ENCODE results near the gene KNL1. TPM values are rescaled to one million over a fixed set of nuclear protein-coding genes. Genes with fewer than 3 reads are reported as not detected.
"Not testable (repeated sequence)": the region's sequence is repeated elsewhere in the genome, so short reads cannot be mapped to it uniquely, and the experiment has no call there.

Gene KNL1
- 24.8 and 25.2 TPM in 2 replicates for total RNA-seq (2014; rRNA removed; shearing (Covaris generic))
- polyA plus RNA-seq (2014; cell fraction: nucleus; rRNA removed), result 20.4 and 56.0 TPM in 2 replicates

GRCh38 chr15:40593588-40594428 is at the start of gene KNL1:
Gene KNL1, plus strand, starts transcription at chr15:40594249. Its CDS starts 8,683 bp downstream, at chr15:40602932.
- DNase-seq (ENCODE audit: extremely low read depth, low read depth), result peak; percentile 93

- DNase-seq (ENCODE audit: extremely low read depth, low read depth), result no peak
Measured at GRCh38 chr15:40545457-40545856, 48.6 kb upstream of the KNL1 start.

GRCh38 chr15:40548610-40549009 is 45.4 kb upstream of the KNL1 start:
- DNase-seq (ENCODE audit: extremely low read depth, low read depth), result no peak

- no peak for DNase-seq (ENCODE audit: extremely low read depth, low read depth)
Measured at GRCh38 chr15:40549894-40550293, 44.2 kb upstream of the KNL1 start.

DNA sequence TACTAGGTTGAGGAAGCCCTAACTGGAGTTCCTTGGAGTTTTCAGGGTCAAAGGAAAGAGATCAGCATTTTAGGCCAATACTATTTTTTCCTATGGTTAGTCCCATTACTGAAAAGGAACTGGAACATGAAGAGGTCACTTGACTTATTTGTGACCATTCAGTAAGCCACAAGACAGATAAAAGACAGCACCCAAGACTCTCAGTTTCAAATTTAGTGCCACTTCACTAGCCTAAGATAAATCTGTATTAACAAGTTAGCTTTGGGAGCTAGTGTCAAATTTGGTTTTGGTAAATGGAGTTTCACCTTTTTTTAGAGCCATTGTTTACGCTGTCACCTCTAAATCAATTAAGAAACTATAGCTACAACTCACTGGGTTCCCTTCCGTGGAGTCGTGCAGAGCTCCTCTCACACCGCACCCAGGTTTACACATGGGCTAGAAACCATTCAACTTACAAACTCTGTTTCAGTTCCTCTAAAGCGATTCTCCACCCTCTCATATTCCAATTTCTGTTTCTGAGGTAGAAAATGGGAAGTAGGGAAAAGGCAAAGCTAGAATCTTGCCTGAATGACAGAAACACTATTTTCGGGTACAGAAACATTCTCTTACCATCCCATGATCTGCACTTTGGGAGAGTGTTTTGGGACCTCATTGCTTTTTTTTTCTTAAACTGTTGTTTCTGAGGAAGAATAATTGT is 43.6 kb upstream of the KNL1 start:
- DNase-seq (ENCODE audit: extremely low read depth, low read depth), result no peak

DNA sequence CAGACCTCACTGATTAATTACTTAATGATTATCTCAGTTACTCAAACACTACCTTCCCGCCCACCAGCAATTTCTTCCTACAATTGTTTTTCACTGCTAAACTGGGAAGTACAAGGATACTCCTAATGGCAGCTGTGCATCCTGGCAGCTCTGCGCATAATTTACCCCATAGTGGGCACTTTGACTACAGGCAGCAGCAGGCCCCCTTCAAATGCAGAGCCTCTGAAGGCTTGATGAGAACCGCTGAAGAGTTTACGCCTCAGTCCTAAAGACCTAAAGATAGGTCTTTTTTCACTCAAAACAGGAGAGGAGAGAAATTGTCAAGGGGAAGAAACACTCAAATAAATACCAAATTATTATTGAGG is 39.9 kb upstream of the KNL1 start:
- no peak for DNase-seq (ENCODE audit: extremely low read depth, low read depth)

DNA sequence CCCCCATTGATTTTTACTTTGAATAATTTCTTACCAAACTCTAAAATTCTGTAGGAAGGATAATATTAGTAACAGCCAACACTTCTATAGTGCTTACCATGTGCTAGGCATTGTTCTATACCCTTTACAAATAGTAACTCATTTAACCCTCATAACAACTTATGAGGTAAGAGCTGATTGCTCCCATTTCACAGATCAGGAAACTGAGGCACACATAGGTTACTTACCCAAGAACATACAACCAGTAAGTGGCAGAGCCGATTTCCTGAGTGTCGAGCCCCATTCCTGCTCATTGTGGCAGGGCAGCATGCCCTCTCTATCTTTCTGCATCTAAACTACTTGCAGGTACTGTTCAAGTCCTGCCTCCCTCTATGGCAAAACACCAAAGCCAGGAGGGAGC is 38.2 kb upstream of the KNL1 start:
- no peak for DNase-seq (ENCODE audit: extremely low read depth, low read depth)

DNA sequence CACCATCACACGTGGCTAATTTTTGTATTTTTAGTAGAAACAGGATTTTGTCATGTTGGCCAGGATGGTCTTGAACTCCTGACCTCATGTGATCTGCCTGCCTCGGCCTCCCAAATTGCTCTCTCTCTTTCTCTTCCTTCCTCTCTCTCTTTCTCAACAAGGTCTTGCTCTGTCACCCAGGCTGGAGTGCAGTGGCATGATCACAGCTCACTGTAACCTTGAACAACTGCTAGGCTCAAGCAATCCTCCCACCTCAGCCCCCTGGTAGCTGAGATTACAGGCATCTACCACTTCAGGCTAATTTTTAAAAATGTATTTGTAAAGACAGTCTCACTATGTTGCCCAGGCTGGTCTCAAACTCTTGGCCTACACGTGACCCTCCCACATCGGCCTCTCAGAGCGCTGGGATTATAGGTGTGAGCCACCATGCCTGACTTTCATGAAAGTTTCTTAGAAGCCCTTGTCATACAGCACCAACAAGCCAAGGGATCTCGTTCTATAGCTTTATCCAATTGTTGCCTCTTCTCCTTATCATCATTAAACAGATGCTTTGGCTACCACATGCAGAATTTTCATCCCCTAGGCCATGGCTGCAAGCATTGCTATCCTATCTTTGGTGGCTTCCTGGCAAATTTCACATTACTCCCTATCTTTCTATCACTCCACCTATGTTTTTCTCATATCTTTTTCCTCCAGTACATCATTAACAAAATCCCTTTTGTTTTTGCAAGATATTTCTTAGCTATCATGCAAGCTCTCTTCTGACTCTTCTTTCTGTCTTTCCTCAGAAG is 34.9 kb upstream of the KNL1 start:
- DNase-seq (ENCODE audit: extremely low read depth, low read depth), result no peak

DNA sequence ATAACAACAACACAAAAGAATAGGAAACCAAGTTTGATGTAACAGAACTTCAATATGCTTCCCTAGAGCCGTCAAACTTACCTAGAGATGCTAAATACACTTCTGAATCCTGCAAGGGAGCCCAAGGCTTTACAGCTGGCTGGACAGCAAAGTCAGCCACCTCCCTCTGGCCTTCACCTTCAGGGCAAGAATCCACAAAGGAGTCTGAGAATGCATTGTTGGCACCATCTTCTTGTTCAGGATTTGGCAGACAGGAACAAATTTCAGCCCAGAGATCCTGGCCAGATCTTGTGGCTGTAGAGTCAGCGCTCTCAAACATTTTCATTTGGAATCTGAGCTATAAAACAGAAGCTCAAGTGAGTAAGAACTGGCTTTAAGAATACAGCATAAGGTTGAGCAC is 31.4 kb upstream of the KNL1 start:
- no peak for DNase-seq (ENCODE audit: extremely low read depth, low read depth)

DNA sequence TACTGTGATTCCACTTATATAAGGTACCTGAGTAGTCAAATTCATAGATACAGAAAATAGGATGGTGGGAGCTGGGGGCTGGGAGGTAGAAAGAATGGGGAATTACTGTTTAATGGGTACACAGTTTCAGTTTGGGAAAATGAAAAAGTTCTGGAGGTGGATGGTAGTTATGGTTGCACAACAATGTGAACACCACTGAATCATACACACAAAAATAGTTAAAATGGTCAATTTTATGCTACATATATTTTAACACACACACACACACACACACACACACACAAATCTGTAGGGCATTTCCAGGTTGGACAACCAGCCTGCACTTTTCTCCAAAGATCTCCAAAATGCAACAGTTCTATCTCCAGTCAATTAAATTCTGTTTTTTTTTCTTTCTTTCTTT is 30.6 kb upstream of the KNL1 start:
- DNase-seq (ENCODE audit: extremely low read depth, low read depth), result no peak

DNA sequence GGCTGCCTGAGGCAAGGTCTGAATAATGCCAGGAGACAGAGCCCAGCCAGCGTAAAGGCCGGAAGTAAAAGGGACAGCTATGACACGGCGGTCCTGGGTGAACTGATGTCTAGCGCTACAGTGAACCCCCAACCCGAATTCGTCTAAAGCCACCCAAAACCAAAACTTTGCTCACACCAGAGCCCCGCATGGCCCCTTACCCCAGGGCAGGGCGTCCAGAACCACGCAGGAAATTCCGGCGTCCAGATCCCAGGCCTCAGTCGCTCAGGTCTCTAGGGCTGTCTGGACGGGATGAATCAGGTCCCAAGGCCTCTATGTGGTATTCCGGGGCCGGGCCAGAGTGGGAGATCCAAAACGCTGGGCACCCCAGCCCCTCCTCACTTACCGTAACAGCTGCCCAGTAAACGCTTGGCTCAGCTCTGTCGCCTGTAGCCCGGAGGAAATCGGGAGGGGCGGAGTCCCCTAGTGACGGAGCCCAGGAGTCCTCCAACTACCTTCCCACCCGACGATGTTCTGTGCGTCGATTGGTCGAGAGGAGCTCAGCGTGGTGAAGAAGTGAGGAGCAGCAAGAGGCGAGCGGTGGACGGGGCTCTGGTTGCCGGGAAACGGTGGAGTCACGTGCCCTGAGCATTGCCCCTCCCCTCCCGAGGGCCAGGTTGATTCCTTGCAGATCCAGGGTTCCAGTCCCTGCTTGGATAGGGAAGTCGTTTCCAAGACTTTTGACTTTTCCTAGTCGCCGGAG is 29.3 kb upstream of the KNL1 start, which contains the start of gene CCDC32:
TSS of gene CCDC32 (minus strand) at position 452 of the 742 bp plus-strand sequence. CDS start 2,027 bp downstream, outside the sequence.
- peak; percentile 99 for DNase-seq (ENCODE audit: extremely low read depth, low read depth)

GRCh38 chr15:40565333-40566238 is 28.5 kb upstream of the KNL1 start:
- no peak for DNase-seq (ENCODE audit: extremely low read depth, low read depth)

GRCh38 chr15:40567111-40567510 is 26.9 kb upstream of the KNL1 start:
- no peak for DNase-seq (ENCODE audit: extremely low read depth, low read depth)

GRCh38 chr15:40569129-40569953 is 24.7 kb upstream of the KNL1 start, which contains the start of gene RPUSD2:
Gene RPUSD2, plus strand, starts transcription at chr15:40569299. Its CDS starts 39 bp downstream, at chr15:40569338.
- DNase-seq (ENCODE audit: extremely low read depth, low read depth), result peak; percentile 89

DNA sequence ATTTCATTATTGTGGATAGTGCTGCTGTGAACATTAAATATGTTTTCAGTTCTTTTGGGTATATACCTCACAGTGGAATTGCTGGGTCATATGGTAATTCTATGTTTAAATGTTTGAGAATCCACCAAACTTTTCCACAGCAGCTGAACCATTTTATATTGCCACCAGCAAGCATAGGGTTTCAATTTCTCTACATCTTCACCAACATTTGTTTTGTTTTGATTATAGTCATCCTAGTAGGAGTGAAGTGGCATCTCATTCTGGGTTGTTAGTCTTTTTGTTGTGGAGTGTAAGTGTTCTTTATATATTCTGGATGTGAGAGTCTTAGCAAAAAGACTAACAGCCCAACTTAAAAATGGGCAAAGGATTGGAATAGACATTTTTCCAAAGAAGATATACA is 18.9 kb upstream of the KNL1 start:
- DNase-seq (ENCODE audit: extremely low read depth, low read depth), result no peak

- not testable (repeated sequence) for DNase-seq (ENCODE audit: extremely low read depth, low read depth)
Measured at GRCh38 chr15:40576914-40577313, 17.1 kb upstream of the KNL1 start.

- DNase-seq (ENCODE audit: extremely low read depth, low read depth), result no peak
Measured at GRCh38 chr15:40578892-40579291, 15.2 kb upstream of the KNL1 start.

- DNase-seq (ENCODE audit: extremely low read depth, low read depth), result not testable (repeated sequence)
Measured at GRCh38 chr15:40581796-40582195, 12.3 kb upstream of the KNL1 start.

Measured in NCI-H460 (cell line).